Loucy (cell line): ENCODE measurements around the gene AKAP1.

Experiments used
- H2AFZ ChIP-seq: fragments of 200-600 bp; sonication (generic); 2 replicates; pipeline ENCODE4 v1.6.0; 2016; ENCODE audit warnings: antibody characterized with exemption, mild to moderate bottlenecking, low read length, moderate library complexity
- H3F3A ChIP-seq: fragments of 200-600 bp; 2 replicates; pipeline ENCODE4 v1.6.0; 2016; ENCODE audit warnings: antibody characterized with exemption, low read depth, mild to moderate bottlenecking
- H3K27me3 ChIP-seq: fragments of 200-600 bp; sonication (generic); 2 replicates; pipeline ENCODE4 v1.6.1; 2014; ENCODE audit warnings: low read length, mild to moderate bottlenecking; ENCODE audit not compliant: insufficient read depth, poor library complexity, severe bottlenecking
- H3K36me3 ChIP-seq: fragments of 200-600 bp; sonication (generic); 2 replicates; pipeline ENCODE4 v1.6.1; 2016; ENCODE audit warnings: low read length; ENCODE audit not compliant: insufficient read depth
- H3K4me1 ChIP-seq: fragments of 200-600 bp; sonication (generic); 2 replicates; pipeline ENCODE4 v1.5.1; 2014; ENCODE audit warnings: low read length, mild to moderate bottlenecking; ENCODE audit not compliant: insufficient read depth, poor library complexity, severe bottlenecking
- H3K4me2 ChIP-seq: fragments of 200-600 bp; sonication (generic); 2 replicates; pipeline ENCODE4 v1.6.0; 2014; ENCODE audit warnings: antibody characterized with exemption, low read length, low read depth, mild to moderate bottlenecking; ENCODE audit not compliant: poor library complexity, severe bottlenecking
- H3K4me3 ChIP-seq: fragments of 200-600 bp; sonication (generic); 2 replicates; pipeline ENCODE4 v1.5.1; 2014; ENCODE audit warnings: low read length, mild to moderate bottlenecking, mixed read lengths; ENCODE audit not compliant: poor library complexity, severe bottlenecking
- H3K79me2 ChIP-seq: fragments of 200-600 bp; sonication (generic); 2 replicates; pipeline ENCODE4 v1.6.1; 2014; ENCODE audit warnings: low read length; ENCODE audit not compliant: insufficient read depth
- H3K9ac ChIP-seq: fragments of 200-600 bp; sonication (generic); 2 replicates; pipeline ENCODE4 v1.6.0; 2014; ENCODE audit warnings: mild to moderate bottlenecking, low read depth, low read length, moderate library complexity; ENCODE audit not compliant: poor library complexity, severe bottlenecking
- H3K9me2 ChIP-seq: fragments of 200-600 bp; sonication (generic); replicated peaks from 2 replicates; pipeline ENCODE4 v1.6.1; 2016; ENCODE audit warnings: low read depth, low read length, mixed read lengths
- H3K9me3 ChIP-seq: fragments of 200-600 bp; sonication (generic); 2 replicates; pipeline ENCODE4 v1.6.1; 2014; ENCODE audit warnings: mild to moderate bottlenecking, antibody characterized with exemption, low read length, low read depth; ENCODE audit not compliant: insufficient read depth
- H4K20me1 ChIP-seq: fragments of 200-600 bp; sonication (generic); 2 replicates; pipeline ENCODE4 v1.6.0; 2014; ENCODE audit warnings: antibody characterized with exemption, low read length, mild to moderate bottlenecking; ENCODE audit not compliant: insufficient read depth, poor library complexity, severe bottlenecking
- CTCF ChIP-seq: fragments of 200-600 bp; sonication (generic); conservative IDR thresholded peaks from 2 replicates; pipeline ENCODE4 v1.5.1; 2014; ENCODE audit warnings: mild to moderate bottlenecking, antibody characterized with exemption, low read length
- EZH2phosphoT487 ChIP-seq: fragments of 200-600 bp; IDR thresholded peaks from 2 replicates; pipeline ENCODE4 v1.6.1; 2018; ENCODE audit warnings: antibody characterized with exemption, mild to moderate bottlenecking, moderate library complexity, borderline replicate concordance

AKAP1 gene

DNA sequence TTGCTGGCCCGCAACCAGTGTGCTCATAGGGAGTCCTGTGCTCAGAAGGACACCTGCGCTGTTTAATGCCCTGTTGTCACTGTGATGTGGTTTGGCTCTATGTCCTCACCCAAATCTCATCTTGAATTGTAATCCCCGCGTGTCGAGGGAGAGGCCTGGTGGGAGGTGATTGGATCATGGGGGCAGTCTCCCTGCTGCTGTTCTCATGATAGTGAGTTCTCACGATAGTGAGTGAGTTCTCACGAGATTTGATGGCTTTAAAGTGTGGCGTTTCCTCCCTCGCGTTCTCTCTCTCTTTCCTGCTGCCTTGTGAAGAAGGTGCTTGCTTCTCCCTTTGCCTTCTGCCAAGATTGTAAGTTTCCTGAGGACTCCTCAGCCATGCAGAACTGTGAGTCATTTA, 66.8 kb downstream of the AKAP1 start:
- H3F3A ChIP-seq = no peaks in the 10 kb centered on the region
- H3K4me1 ChIP-seq = no peaks in the 10 kb centered on the region
- H3K4me3 ChIP-seq = no peak overlapping the region
- H3K4me2 ChIP-seq = no peak overlapping the region
- no peaks in the 10 kb centered on the region for H3K79me2 ChIP-seq
- TF ChIP-seq EZH2phosphoT487 (no peak), CTCF (no peak)
- no peaks in the 10 kb centered on the region for H3K27me3 ChIP-seq
- H3K36me3 ChIP-seq = no peaks in the 10 kb centered on the region
- no peaks in the 10 kb centered on the region for H3K9me3 ChIP-seq
- no peak overlapping the region for H3K9ac ChIP-seq
- H2AFZ ChIP-seq = no peak overlapping the region
- no peaks in the 10 kb centered on the region for H3K9me2 ChIP-seq
- no peaks in the 10 kb centered on the region for H4K20me1 ChIP-seq

DNA sequence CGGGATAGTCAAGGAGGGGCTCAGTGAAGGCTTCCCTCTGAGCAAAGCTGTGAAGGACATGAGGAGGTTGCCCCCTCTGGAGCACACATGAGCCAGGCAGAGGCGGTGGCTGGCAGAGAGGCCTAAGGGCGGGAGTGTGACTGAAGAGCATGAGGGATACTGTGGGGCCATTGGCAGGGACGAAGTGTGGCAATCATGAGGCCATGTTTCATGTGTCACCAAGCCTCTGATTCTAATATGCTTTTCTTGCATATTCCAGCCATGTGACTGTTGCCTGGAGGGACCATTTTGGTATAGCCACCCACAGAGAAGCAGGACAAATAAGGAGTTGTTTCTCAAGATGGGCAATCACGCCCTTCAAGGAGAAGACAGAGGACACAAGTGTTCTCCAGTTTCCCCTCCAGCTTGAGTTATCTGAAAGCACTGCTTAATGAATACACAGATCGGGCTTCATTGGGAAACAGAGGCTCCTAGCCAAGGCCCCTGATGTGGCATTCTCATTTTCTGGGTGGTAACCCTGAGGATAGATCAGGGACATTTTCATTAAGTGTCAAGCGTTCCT, 68.0 kb downstream of the AKAP1 start:
- Histone ChIP-seq H3K9ac (no peak overlapping the region), H3K4me1 (no peaks in the 10 kb centered on the region), H3K4me2 (no peak overlapping the region), H2AFZ (no peak overlapping the region), H4K20me1 (no peaks in the 10 kb centered on the region), H3K27me3 (no peaks in the 10 kb centered on the region), H3K4me3 (no peak overlapping the region), H3K79me2 (no peaks in the 10 kb centered on the region), H3F3A (no peaks in the 10 kb centered on the region), H3K9me3 (no peaks in the 10 kb centered on the region), H3K9me2 (no peaks in the 10 kb centered on the region), H3K36me3 (no peaks in the 10 kb centered on the region)
- TF ChIP-seq CTCF (no peak), EZH2phosphoT487 (no peak)

- no peaks in the 10 kb centered on the region for H3K36me3 ChIP-seq
- no peak overlapping the region for H3K4me3 ChIP-seq
- no peak overlapping the region for H2AFZ ChIP-seq
- H3F3A ChIP-seq = no peaks in the 10 kb centered on the region
- H3K27me3 ChIP-seq = no peaks in the 10 kb centered on the region
- H3K4me2 ChIP-seq = no peak overlapping the region
- H3K9ac ChIP-seq = no peak overlapping the region
- no peaks in the 10 kb centered on the region for H3K9me2 ChIP-seq
- TF ChIP-seq CTCF (no peak), EZH2phosphoT487 (no peak)
- H3K4me1 ChIP-seq = no peaks in the 10 kb centered on the region
- no peaks in the 10 kb centered on the region for H3K79me2 ChIP-seq
- no peaks in the 10 kb centered on the region for H3K9me3 ChIP-seq
- no peaks in the 10 kb centered on the region for H4K20me1 ChIP-seq
Measured at GRCh38 chr17:57154921-57155320, 69.9 kb downstream of the AKAP1 start.
